Spinal cord (tissue), 10 donors: ENCODE data around the gene NUDT6. TPM values are rescaled to one million over a fixed set of nuclear protein-coding genes. Genes with fewer than 3 reads are reported as not detected.
A peak's percentile ranks its signal among the peaks of the same experiment; 100 is the strongest.
"Not testable (repeated sequence)": the region's sequence is repeated elsewhere in the genome, so short reads cannot be mapped to it uniquely, and the experiment has no call there.

Source experiments
- DNase-seq, 6 donors: peaks; one replicate each; pipeline versions ENCODE4 v3.0.0 to v3.0.0-alpha.2; 2013 to 2015; ENCODE audit warnings: low spot score in 6 of 6, low read depth in 4 of 6
- H3K27ac ChIP-seq: one replicate; pipeline ENCODE4 v1.5.1; 2013; ENCODE audit warnings: low read depth, low read length, control low read depth
- H3K27me3 ChIP-seq: one replicate; pipeline ENCODE4 v1.6.1; 2013; ENCODE audit warnings: low read length; ENCODE audit not compliant: control insufficient read depth, insufficient read depth
- H3K36me3 ChIP-seq: one replicate; pipeline ENCODE4 v1.6.1; 2013; ENCODE audit warnings: low read length; ENCODE audit not compliant: control insufficient read depth, insufficient read depth
- H3K4me1 ChIP-seq: one replicate; pipeline ENCODE4 v1.6.1; 2013; ENCODE audit warnings: low read length; ENCODE audit not compliant: control insufficient read depth, insufficient read depth
- H3K4me3 ChIP-seq: one replicate; pipeline ENCODE4 v1.5.1; 2013; ENCODE audit warnings: low read depth, low read length, control low read depth
- H3K9me3 ChIP-seq: one replicate; pipeline ENCODE4 v1.6.1; 2013; ENCODE audit warnings: low read length; ENCODE audit not compliant: control insufficient read depth, insufficient read depth
- WGBS: methylation state at CpG from one replicate; pipeline ENCODE4 v1.1.5; 2013; ENCODE audit warnings: missing lambda C conversion rate; ENCODE audit not compliant: insufficient coverage; 5-methylcytosine and 5-hydroxymethylcytosine counted together
- polyA plus RNA-seq, 2 donors: library from polyadenylated mRNA; unstranded; fragments of 120-200 nt; gene quantifications; one replicate each; pipeline ENCODE4 v1.2.1, GENCODE V29; 2013; ENCODE audit not compliant: insufficient read length in 2 of 2
- total RNA-seq, 2 donors: library from RNA; depleted of rRNA in 1 of 2; stranded (reverse); fragments of 120-200 nt in 1 of 2; fragments of >200 nt in 1 of 2; gene quantifications; one replicate each; pipeline versions ENCODE4 v1.2.3 to v1.2.4, GENCODE V29; 2013 to 2014
- donor health status: healthy.

The NUDT6 gene
- total and polyA plus RNA-seq, 4 donors: 11.1 to 12.5 (median 11.6) TPM

DNA sequence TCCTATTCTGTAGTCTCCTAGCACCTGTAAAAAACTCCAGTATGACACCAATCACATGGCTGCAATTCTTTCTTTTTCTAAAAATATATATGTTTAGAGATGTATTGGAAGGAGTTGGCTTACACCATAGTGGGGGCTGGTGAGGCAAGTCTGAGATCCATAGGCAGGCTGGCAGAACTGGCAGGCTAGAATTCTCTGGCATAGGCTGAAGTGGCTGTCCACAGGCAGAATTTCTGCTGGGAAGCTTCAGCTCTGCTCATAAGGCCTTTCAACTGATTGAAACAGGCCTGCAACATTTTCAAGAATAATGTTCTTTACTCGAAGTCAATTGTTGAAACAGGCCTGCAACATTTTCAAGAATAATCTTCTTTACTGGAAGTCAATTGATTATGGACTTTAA, 58.8 kb downstream of the NUDT6 start:
- H3K36me3 ChIP-seq: no peaks in the 10 kb centered on the region
- DNase-seq: peak in 2 of 6 donors; percentile 7 to 16
- no peaks in the 10 kb centered on the region for H3K4me1 ChIP-seq
- no peak overlapping the region for H3K4me3 ChIP-seq
- no CpG with 5 or more reads among the region's 1 CpG for WGBS
- H3K9me3 ChIP-seq: no peaks in the 10 kb centered on the region
- H3K27ac ChIP-seq: no peak overlapping the region
- no peaks in the 10 kb centered on the region for H3K27me3 ChIP-seq

DNA sequence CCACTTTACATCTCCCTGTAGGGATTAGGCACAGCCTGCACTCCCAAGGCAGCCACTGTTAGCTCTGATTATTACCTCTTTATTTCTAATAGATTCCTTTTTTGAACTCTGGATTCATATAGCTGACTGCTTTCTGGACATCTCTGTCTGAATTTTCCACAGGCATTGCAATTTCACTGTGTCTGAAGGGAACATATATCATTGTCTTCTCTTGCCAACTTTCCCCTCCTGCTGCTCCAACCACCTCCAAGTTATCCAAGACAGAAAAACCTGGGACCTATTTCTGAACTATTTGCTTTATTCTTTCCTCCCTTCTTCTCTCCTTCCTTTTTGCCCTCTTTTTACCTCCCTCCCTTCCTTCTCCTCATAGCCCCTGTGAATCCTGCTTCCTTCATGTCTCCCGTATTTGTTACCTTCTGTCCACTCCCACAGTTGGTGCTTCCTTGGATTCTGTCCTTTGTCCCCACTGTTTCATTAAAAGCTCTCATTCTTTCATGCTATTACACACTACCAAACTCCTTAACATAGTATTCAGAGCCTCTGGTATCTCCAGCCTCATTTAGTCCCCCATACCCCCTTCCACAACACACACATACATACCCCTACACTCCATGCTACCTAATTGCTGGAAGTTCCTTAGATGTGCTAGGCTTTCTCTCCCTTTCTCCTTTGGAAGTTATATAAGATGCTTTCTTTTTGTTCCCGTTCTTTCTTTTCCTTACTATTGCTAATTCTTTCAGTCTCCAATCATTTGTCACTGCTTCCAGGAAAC, 61.0 kb downstream of the NUDT6 start:
- Histone ChIP-seq H3K4me3 (no peak overlapping the region), H3K27ac (no peak overlapping the region), H3K27me3 (no peaks in the 10 kb centered on the region), H3K36me3 (no peaks in the 10 kb centered on the region), H3K4me1 (no peaks in the 10 kb centered on the region), H3K9me3 (no peaks in the 10 kb centered on the region)
- WGBS: 72% methylated on average over 1 of the region's 2 CpGs
- no peak for DNase-seq

DNA sequence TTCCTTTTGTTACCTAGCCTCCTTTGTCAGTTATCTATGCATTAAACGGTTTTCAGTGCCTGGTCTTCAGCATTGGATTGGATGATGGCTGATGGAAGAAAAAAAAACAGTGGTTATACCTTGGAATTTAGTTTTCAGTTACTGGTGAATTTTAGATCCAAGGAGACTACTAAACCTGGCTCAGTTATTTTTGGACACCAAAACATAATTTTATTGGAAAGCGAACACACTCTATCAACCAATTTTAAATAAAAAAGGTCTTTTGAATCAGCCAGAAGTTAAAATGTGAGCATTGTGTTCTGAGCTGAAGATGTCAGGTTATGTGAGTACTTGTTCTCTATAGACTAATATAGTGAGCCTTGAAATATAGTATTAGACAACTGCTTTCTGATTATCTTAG, 63.7 kb downstream of the NUDT6 start:
- no peaks in the 10 kb centered on the region for H3K9me3 ChIP-seq
- H3K4me3 ChIP-seq: no peak overlapping the region
- no peak for DNase-seq
- H3K4me1 ChIP-seq: peaks cover 4% of the 10 kb centered on the region
- no peaks in the 10 kb centered on the region for H3K36me3 ChIP-seq
- H3K27me3 ChIP-seq: no peaks in the 10 kb centered on the region
- H3K27ac ChIP-seq: no peak overlapping the region
- WGBS: no CpG with 5 or more reads among the region's 2 CpGs

GRCh38 chr4:122857160-122857559, 65.2 kb downstream of the NUDT6 start:
- no peak overlapping the region for H3K4me3 ChIP-seq
- no peaks in the 10 kb centered on the region for H3K9me3 ChIP-seq
- H3K4me1 ChIP-seq: peaks cover 4% of the 10 kb centered on the region
- DNase-seq: no peak
- no peaks in the 10 kb centered on the region for H3K27me3 ChIP-seq
- WGBS: no CpG with 5 or more reads among the region's 2 CpGs
- no peaks in the 10 kb centered on the region for H3K36me3 ChIP-seq
- no peak overlapping the region for H3K27ac ChIP-seq

DNA sequence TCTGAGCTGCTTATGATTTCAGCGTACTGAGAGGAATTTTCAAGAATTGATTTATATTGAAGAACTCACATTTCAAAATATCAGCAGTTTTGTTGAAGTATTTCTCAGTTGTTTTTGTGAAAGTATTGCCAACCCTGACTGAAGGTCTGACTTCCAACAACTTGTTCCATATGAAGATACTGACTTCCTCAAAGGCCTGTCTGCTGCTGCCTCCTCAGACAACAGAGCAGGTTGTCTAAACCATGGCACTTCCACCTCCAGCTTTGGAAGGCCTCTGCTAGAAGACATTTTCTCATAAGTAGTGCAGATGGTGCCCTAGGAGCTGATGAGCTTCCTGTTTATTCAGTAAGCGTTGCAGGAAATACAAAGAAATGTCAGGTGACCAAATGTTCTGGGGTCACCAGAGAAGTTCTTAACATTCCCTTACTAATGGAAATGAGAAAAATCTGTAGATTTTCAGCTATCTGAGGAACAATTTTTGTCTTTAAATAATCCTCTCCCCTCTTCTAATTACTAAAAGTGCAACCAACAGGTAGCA, 67.0 kb downstream of the NUDT6 start:
- peak in 1 of 6 donors; percentile 5 for DNase-seq
- H3K4me1 ChIP-seq: peaks cover 4% of the 10 kb centered on the region
- H3K9me3 ChIP-seq: no peaks in the 10 kb centered on the region
- WGBS: no CpG with 5 or more reads among the region's 2 CpGs
- peak overlapping the region; percentile 90 for H3K27ac ChIP-seq
- no peak overlapping the region for H3K4me3 ChIP-seq
- no peaks in the 10 kb centered on the region for H3K27me3 ChIP-seq
- H3K36me3 ChIP-seq: no peaks in the 10 kb centered on the region

DNA sequence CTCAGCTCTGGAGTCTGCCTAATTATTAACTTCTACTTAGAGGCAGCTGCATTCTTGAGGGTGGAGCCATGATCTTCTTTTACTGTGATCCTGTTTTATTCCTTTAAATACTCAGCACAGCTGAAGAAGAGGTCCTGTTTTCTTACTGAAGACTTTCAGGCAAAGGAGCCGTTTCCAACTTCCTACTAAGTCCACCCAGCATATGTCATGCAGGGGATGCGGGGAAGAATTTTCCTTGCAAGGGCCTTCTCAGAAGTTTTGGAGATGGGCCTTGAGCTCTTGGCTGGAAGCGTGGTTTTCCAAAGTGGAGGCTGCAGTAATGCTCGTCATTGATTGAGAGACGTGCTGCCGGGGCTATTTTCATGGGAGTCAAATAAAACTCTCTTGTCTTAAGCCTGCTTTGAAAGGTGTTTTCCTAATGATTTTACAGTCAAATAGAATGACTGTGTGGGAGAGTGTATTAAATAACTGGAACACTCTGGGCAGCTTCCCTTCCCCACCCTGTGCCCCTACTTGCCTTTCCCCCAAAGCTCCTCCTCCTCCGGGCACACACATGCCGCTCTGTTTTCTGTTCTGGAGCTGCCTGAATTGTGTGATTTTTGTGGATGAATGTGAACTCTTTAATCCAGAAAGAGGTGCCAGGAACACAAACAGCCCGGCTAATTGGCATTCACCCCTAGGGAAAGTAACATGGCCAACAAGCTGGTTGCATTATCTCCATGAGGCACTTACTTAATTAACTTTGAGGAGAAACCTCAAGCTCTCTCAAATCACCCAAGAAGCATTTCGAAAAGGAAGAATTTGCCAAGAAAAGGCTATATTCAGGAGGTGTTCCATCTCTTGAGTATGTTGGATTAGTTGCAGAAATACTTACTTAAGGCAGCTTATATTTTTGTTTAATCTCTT, 67.7 kb downstream of the NUDT6 start:
- H3K27ac ChIP-seq: peak overlapping the region; percentile 90
- H3K4me3 ChIP-seq: no peak overlapping the region
- 49% methylated on average over 2 of the region's 10 CpGs for WGBS
- DNase-seq: peak; percentile 56 to 93 (median 65)
- H3K36me3 ChIP-seq: no peaks in the 10 kb centered on the region
- peaks cover 4% of the 10 kb centered on the region for H3K4me1 ChIP-seq
- H3K9me3 ChIP-seq: no peaks in the 10 kb centered on the region
- H3K27me3 ChIP-seq: no peaks in the 10 kb centered on the region

- Histone ChIP-seq H3K27ac (no peak overlapping the region), H3K27me3 (no peaks in the 10 kb centered on the region), H3K36me3 (no peaks in the 10 kb centered on the region), H3K4me1 (peaks cover 4% of the 10 kb centered on the region), H3K4me3 (no peak overlapping the region), H3K9me3 (no peaks in the 10 kb centered on the region)
- DNase-seq: no peak
These were observed 70.8 kb downstream of the NUDT6 start for GRCh38 chr4:122851568-122851967.

GRCh38 chr4:122849789-122850188, 72.6 kb downstream of the NUDT6 start:
- not testable (repeated sequence) for DNase-seq, H3K27me3 ChIP-seq, H3K9me3 ChIP-seq, H3K4me1 ChIP-seq, H3K4me3 ChIP-seq, H3K27ac ChIP-seq, H3K36me3 ChIP-seq
- 100% methylated on average over 2 of the region's 3 CpGs for WGBS

DNA sequence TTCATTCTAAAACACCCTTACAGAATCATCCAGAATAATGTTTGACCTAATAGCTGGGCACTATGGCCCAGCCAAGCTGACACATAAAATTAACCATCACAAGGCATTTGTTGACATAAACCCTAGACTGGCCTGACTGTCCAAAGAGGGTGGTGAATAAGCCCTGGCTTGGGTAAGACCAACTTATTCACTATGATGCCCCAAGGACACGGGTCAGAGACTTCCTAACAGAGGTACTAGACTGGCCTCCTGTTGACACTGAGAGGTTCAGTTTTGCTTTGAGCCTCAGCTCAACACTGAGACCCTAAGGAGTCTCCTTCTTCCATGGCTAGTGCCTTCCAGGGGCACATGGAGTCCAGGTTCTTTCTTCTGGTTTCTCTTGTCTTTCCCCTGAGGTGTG, 74.5 kb downstream of the NUDT6 start:
- H3K4me1 ChIP-seq: peaks cover 2% of the 10 kb centered on the region
- no peaks in the 10 kb centered on the region for H3K36me3 ChIP-seq
- no peaks in the 10 kb centered on the region for H3K9me3 ChIP-seq
- WGBS: 94% methylated on average over 1 of the region's 1 CpG
- no peak for DNase-seq
- no peaks in the 10 kb centered on the region for H3K27me3 ChIP-seq
- no peak overlapping the region for H3K27ac ChIP-seq
- no peak overlapping the region for H3K4me3 ChIP-seq
